ENCODE measurements around the gene TENM3. TPM values are rescaled to one million over a fixed set of nuclear protein-coding genes. Genes with fewer than 3 reads are reported as not detected.

The TENM3 gene
- polyA plus RNA-seq, 4 donors: 15.2 to 18.5 (median 17.5) TPM

GRCh38 chr4:182846036-182846435 lies 602.8 kb downstream of the TENM3 start:
- no peak for DNase-seq (ENCODE audit: low read depth in 4 of 4, low spot score in 3 of 4)

- DNase-seq (ENCODE audit: low read depth in 4 of 4, low spot score in 3 of 4): no peak
Measured at GRCh38 chr4:182847576-182848450, 604.6 kb downstream of the TENM3 start.

- DNase-seq (ENCODE audit: low read depth in 4 of 4, low spot score in 3 of 4): no peak
Measured at GRCh38 chr4:182848685-182849084, 605.5 kb downstream of the TENM3 start.
